GM21786 (cell line): Measurements from ENCODE around the gene C9orf57.
"Not testable (repeated sequence)": the region's sequence is repeated elsewhere in the genome, so short reads cannot be mapped to it uniquely, and the experiment has no call there.

Experiments
- ATAC-seq: cut with Tn5 transposase; IDR thresholded peaks from one replicate; pipeline ENCODE4 v1.9.1; 2021; ENCODE audit not compliant: unreplicated experiment

C9orf57 gene

DNA sequence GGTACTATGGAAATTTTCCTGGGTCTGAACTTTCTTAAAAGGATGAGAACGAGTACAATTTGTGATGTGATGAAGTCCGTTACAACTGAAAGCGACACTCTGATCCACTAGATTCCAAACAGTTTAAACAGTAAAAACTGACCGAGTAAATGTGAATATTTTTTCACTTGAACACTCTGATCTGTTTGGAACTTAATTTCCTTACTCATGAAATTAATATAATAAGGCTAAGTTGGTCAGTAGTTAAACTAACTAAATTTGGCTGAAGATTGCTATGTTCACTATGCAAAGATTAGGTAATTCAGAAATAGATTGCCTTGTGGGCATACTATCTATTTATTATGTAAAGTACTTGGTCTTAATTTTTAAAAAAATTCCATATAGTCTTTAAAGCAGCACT, at the start of gene C9orf57:
TSS of gene C9orf57 (minus strand) at position 101 of the 400 bp plus-strand sequence. CDS start 1,282 bp downstream, outside the sequence.
- no peak for ATAC-seq

GRCh38 chr9:72102520-72102919, 42.1 kb upstream of the C9orf57 start:
- ATAC-seq = no peak

DNA sequence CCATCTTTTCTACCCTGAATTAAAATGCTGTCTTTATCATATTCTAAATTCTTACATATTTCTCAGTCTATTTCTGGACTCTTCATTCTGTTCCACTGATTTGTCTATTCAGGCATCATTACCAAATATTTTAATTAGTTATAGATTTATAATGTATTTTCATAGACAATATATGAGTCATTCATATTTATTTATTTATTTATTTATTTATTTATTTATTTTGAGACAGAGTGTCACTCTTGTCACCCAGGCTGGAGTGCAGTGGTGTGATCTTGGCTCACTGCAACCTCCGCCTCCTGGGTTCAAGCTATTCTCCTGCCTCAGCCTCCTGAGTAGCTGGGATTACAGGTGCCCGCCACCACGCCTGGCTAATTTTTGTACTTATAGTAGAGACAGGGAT, 35.1 kb upstream of the C9orf57 start:
- ATAC-seq = not testable (repeated sequence)

GRCh38 chr9:72092820-72093219, 32.4 kb upstream of the C9orf57 start:
- no peak for ATAC-seq

DNA sequence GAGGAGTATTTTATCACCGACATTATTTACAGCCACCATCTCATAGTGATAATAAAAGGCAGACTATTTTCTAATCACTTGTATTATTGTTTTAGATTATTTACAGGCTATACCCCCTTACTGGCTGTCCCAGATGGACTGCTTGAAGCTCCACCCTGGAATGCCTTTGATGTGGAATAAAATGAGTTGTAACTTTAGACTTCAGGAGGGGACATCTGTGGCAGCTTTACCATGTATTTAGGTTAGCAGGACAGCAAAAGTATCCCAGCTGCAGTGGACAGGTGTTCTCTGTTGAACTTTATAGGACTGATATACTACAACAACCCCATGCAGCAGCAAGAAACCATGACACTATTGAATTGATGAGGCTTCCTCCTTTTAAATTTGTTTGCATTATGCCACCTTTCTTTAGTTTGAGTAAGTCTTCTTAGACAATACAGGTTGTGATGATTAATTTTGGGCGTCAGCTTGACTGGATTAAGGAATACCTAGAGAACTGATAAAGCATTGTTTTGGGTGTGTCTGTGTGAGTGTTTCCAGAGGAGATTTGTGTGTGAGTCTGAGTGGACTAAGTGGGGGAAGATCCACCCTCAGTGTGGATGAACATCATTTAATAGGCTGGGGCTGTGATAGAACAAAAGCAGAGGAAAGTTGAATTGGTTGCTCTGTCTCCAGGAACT, 29.2 kb upstream of the C9orf57 start:
- no peak for ATAC-seq

DNA sequence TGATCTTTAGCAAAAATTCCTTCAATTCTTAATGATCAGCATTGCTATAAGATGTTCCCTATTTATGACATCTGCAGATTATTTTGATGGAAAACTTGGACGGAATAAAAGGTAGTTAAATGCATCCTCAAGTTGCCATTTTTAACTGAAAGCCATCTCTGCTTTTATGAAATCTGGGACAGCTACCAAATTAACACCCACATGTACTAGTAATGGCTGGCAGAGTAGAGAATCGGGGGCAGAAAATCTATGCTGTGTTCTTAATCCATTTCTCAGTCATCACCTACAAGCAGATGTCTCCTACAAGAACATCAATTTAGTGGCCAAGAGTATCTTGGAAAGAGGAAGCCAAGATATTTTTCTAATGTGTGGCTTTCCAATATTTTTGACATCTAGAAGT, 22.1 kb upstream of the C9orf57 start:
- no peak for ATAC-seq

DNA sequence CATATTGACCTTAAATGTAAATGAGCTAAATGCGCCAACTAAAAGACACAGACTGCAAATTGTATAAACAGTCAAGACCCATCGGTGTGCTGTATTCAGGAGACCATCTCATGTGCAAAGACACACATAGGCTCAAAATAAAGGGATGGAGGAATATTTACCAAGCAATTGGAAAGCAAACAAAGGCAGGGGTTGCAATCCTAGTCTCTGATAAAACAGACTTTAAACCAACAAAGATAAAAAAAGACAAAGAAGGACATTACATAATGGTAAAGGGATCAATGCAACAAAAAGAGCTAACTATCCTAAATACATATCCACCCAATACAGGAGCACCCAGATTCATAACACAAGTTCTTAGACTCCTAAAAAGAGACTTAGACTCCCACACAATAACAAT, 14.3 kb upstream of the C9orf57 start:
- ATAC-seq = not testable (repeated sequence)

- ATAC-seq = no peak
Measured at GRCh38 chr9:72065076-72065475, 4.7 kb upstream of the C9orf57 start.

GRCh38 chr9:72052122-72052521, 8.3 kb downstream of the C9orf57 start:
- no peak for ATAC-seq

GRCh38 chr9:72048850-72049249, 11.6 kb downstream of the C9orf57 start:
- no peak for ATAC-seq

DNA sequence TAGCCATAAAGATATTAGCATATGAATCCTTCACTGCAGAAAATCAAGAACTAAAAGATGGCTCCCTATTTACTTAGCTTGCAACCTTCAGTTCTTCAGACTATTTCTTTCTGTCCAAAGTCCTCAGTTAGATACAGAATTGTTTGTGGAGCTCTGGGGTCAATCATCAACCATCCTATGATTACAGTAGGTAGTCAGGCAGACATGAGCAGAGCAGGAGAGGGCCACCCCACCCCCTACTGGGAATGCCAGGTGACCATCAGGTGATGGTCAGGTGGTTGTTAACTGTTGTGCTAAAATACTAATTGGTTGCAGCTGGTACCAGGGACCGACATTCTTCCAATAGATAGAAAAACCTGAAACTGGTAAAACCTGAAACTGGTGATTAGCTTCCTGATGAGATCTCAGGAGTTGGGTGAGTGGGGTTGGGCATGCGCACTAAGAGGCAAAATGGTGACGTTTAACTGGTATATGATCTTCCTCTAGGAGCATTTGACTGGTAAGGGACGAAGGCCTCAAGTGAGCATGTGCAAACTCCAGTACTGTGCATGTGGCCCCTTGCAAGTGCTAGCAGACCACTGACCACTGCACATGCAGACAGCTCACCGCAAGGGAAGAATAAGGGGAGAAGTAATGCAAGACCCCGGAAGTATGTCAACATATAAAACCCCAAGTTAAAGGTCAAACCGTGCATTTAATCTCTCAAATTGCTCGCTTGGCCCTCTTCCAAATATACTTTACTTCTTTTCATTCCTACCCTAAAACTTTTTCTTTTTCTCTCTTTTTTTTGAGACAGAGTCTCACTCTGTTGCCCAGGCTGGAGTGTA, 13.6 kb downstream of the C9orf57 start:
- ATAC-seq = no peak

- no peak for ATAC-seq
Measured at GRCh38 chr9:72044095-72044494, 16.3 kb downstream of the C9orf57 start.

- ATAC-seq = no peak
Measured at GRCh38 chr9:72043576-72043975, 16.8 kb downstream of the C9orf57 start.

- ATAC-seq = no peak
Measured at GRCh38 chr9:72042928-72043327, 17.5 kb downstream of the C9orf57 start.

GRCh38 chr9:72041775-72042194, 18.6 kb downstream of the C9orf57 start:
- ATAC-seq = peak; percentile 56

GRCh38 chr9:72041369-72041768, 19.0 kb downstream of the C9orf57 start:
- no peak for ATAC-seq

- ATAC-seq = peak; percentile 49
Measured at GRCh38 chr9:72039532-72039931, 20.9 kb downstream of the C9orf57 start.

DNA sequence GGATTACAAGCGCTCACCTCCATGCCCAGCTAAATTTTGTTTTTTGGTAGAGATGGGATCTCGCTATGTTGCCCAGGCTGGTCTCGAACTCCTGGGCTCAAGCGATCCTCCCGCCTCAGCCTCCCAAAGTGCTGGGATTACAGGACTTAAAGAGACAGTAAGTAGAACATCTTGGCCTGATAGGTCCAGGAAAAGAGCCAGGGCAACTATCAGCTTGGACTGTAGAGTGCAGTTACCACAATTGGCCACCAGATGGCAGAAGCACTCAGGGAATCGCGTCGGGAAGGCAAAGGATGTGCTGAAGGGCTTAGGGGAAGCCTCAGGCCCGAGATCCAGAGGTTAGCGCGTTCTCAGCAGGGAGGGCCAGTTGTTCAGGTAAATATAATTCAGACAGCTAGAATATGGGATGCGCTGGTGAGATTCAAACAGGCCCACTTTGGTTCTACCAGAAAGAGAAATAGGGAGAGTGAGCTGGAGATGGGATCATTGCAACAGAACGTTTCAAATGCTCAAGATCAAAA, 21.5 kb downstream of the C9orf57 start:
- peak; percentile 49 for ATAC-seq

GRCh38 chr9:72038408-72038807, 22.0 kb downstream of the C9orf57 start:
- no peak for ATAC-seq

DNA sequence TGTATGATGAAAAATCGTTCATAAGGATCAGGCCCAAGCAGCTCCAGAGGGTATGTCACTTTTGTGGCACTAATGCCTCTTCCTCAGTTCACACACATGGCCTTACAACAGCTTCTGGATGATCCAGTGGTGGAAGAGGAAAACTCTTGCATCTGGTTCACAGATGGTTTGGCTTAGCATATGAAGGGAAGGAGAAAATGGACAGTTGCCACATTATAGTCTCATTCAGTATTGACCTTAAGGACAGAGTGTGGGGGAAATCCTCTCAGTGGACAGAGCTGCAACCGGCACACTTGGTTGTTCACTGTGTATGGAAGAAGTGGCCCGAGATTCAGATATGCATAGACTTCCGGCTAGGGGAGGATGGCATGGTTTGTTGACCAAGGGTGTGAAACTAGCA, 22.8 kb downstream of the C9orf57 start:
- ATAC-seq = no peak

GRCh38 chr9:72030767-72031166, 29.6 kb downstream of the C9orf57 start:
- ATAC-seq = no peak

- no peak for ATAC-seq
Measured at GRCh38 chr9:72029986-72030385, 30.4 kb downstream of the C9orf57 start.
